SK-N-SH (cell line): ENCODE data around the gene SHISA3.

ENCODE experiments used
- TAF1 ChIP-seq: IDR thresholded peaks from 2 replicates; pipeline ENCODE4 v1.6.1; 2012; ENCODE audit warnings: low read depth, mild to moderate bottlenecking, low read length, moderate library complexity, borderline replicate concordance
- TCF12 ChIP-seq: IDR thresholded peaks from 2 replicates; pipeline ENCODE4 v1.4.0; 2012
- TF ChIP-seq, protein P1 (sequence below): IDR thresholded peaks from 2 replicates; pipeline ENCODE4 v1.6.1; 2012; ENCODE audit warnings: mild to moderate bottlenecking, low read depth, low read length, moderate library complexity
- TF ChIP-seq, protein P2 (sequence below): fragments of 200-600 bp; sonication (generic); IDR thresholded peaks from 2 replicates; pipeline ENCODE4 v1.6.1; 2017; ENCODE audit warnings: antibody characterized with exemption, mild to moderate bottlenecking, moderate library complexity

DNA sequence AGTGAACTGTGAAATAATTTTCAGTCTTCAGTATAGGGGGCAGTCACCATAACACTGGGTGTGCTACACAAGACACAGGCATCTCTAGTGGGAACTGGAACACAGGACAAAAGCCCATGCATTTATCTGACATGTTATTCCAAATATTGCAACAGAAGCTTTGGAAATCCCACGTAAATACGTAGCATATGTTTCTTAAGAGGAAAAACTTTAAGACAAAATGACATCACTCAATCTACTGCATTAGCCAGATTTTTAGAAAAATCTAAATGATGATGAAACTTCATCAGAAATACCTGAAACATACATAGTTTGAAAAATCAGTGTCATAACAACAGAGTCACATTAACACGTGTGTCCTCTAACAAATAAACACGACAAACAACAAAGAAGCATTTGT, 14.5 kb downstream of the SHISA3 start:
- TF ChIP-seq, protein P1, sequence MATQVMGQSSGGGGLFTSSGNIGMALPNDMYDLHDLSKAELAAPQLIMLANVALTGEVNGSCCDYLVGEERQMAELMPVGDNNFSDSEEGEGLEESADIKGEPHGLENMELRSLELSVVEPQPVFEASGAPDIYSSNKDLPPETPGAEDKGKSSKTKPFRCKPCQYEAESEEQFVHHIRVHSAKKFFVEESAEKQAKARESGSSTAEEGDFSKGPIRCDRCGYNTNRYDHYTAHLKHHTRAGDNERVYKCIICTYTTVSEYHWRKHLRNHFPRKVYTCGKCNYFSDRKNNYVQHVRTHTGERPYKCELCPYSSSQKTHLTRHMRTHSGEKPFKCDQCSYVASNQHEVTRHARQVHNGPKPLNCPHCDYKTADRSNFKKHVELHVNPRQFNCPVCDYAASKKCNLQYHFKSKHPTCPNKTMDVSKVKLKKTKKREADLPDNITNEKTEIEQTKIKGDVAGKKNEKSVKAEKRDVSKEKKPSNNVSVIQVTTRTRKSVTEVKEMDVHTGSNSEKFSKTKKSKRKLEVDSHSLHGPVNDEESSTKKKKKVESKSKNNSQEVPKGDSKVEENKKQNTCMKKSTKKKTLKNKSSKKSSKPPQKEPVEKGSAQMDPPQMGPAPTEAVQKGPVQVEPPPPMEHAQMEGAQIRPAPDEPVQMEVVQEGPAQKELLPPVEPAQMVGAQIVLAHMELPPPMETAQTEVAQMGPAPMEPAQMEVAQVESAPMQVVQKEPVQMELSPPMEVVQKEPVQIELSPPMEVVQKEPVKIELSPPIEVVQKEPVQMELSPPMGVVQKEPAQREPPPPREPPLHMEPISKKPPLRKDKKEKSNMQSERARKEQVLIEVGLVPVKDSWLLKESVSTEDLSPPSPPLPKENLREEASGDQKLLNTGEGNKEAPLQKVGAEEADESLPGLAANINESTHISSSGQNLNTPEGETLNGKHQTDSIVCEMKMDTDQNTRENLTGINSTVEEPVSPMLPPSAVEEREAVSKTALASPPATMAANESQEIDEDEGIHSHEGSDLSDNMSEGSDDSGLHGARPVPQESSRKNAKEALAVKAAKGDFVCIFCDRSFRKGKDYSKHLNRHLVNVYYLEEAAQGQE, result no peak
- TF ChIP-seq, protein P2, sequence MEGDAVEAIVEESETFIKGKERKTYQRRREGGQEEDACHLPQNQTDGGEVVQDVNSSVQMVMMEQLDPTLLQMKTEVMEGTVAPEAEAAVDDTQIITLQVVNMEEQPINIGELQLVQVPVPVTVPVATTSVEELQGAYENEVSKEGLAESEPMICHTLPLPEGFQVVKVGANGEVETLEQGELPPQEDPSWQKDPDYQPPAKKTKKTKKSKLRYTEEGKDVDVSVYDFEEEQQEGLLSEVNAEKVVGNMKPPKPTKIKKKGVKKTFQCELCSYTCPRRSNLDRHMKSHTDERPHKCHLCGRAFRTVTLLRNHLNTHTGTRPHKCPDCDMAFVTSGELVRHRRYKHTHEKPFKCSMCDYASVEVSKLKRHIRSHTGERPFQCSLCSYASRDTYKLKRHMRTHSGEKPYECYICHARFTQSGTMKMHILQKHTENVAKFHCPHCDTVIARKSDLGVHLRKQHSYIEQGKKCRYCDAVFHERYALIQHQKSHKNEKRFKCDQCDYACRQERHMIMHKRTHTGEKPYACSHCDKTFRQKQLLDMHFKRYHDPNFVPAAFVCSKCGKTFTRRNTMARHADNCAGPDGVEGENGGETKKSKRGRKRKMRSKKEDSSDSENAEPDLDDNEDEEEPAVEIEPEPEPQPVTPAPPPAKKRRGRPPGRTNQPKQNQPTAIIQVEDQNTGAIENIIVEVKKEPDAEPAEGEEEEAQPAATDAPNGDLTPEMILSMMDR, result no peak
- TF ChIP-seq TAF1, result no peak
- no peak for TF ChIP-seq TCF12
